ENCODE results near the gene KAT8.
"Not testable (repeated sequence)": the region's sequence is repeated elsewhere in the genome, so short reads cannot be mapped to it uniquely, and the experiment has no call there.

KAT8 gene

GRCh38 chr16:31083981-31084380 lies 33.5 kb upstream of the KAT8 start:
- no peak for DNase-seq (ENCODE audit: low read depth)

GRCh38 chr16:31084584-31085302 lies 32.7 kb upstream of the KAT8 start:
- no peak for DNase-seq (ENCODE audit: low read depth)

- no peak for DNase-seq (ENCODE audit: low read depth)
Measured at GRCh38 chr16:31085411-31085810, 32.1 kb upstream of the KAT8 start.

- no peak for DNase-seq (ENCODE audit: low read depth)
Measured at GRCh38 chr16:31085873-31086628, 31.4 kb upstream of the KAT8 start.

- DNase-seq (ENCODE audit: low read depth) = no peak
Measured at GRCh38 chr16:31086629-31086906, 30.9 kb upstream of the KAT8 start.

GRCh38 chr16:31087481-31087880 lies 30.0 kb upstream of the KAT8 start:
- no peak for DNase-seq (ENCODE audit: low read depth)

GRCh38 chr16:31087971-31088370 lies 29.5 kb upstream of the KAT8 start:
- no peak for DNase-seq (ENCODE audit: low read depth)

GRCh38 chr16:31088459-31089183 lies 28.8 kb upstream of the KAT8 start, which contains the start of gene PRSS53:
TSS of gene PRSS53 (minus strand) at chr16:31088943. CDS start at chr16:31088809, 134 bp downstream.
- no peak for DNase-seq (ENCODE audit: low read depth)

- no peak for DNase-seq (ENCODE audit: low read depth)
Measured at GRCh38 chr16:31089199-31089598, 28.3 kb upstream of the KAT8 start.

- no peak for DNase-seq (ENCODE audit: low read depth)
Measured at GRCh38 chr16:31090540-31090939, 26.9 kb upstream of the KAT8 start.

- no peak for DNase-seq (ENCODE audit: low read depth)
Measured at GRCh38 chr16:31092330-31092729, 25.1 kb upstream of the KAT8 start.

- no peak for DNase-seq (ENCODE audit: low read depth)
Measured at GRCh38 chr16:31093132-31093703, 24.2 kb upstream of the KAT8 start.

- DNase-seq (ENCODE audit: low read depth) = no peak
Measured at GRCh38 chr16:31094088-31094423, 23.4 kb upstream of the KAT8 start.

GRCh38 chr16:31094424-31095120 lies 22.9 kb upstream of the KAT8 start, which contains the start of gene VKORC1:
TSS of gene VKORC1 (minus strand) at chr16:31094797. CDS start at chr16:31094729, 68 bp downstream.
- DNase-seq (ENCODE audit: low read depth) = peak; percentile 96

- no peak for DNase-seq (ENCODE audit: low read depth)
Measured at GRCh38 chr16:31099860-31100638, 17.4 kb upstream of the KAT8 start.

GRCh38 chr16:31100876-31101641 lies 16.4 kb upstream of the KAT8 start:
- DNase-seq (ENCODE audit: low read depth) = not testable (repeated sequence)

GRCh38 chr16:31105677-31106213 lies 11.7 kb upstream of the KAT8 start:
- no peak for DNase-seq (ENCODE audit: low read depth)

GRCh38 chr16:31106509-31107464 lies 10.7 kb upstream of the KAT8 start:
- DNase-seq (ENCODE audit: low read depth) = no peak

GRCh38 chr16:31107465-31107867 lies 10.0 kb upstream of the KAT8 start:
- DNase-seq (ENCODE audit: low read depth) = no peak
